IPS-NIHi11 (cell line): ENCODE measurements around the gene CCDC92.

ENCODE experiments used
- DNase-seq: peaks from one replicate; pipeline ENCODE4 v3.0.0; 2012; ENCODE audit warnings: mixed read lengths, low spot score

Gene CCDC92

DNA sequence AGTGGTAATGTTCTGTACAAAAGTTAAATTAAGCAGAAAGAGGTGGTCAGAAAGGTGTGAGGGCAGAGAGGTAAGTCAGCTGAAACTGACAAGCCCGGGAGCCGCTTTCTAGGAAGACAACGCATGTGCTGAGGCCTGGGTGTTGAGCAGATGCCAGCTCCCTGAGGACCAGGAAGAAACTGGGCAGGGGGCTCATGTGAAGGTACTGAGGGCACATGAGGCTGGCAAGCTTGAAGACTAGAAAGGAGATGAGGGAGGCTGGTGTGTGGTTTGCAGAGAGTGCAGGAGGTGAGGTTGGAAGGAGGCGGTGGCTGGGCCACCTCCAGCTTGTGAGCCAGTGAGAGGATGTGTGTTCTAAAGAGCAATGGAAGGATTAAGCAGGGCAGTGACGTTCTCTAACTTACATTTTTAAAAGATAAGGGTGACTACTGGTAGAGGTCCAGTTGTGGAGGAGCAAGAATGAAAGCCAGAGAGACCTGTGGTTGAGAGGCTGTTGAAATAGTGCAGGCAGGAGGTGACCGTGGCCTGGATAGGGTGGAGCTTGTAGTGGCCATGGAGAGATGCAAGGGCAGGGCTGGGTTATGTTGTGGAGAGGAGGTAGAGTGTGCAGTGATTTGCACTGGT lies 29.5 kb upstream of the CCDC92 start:
- DNase-seq: no peak

DNA sequence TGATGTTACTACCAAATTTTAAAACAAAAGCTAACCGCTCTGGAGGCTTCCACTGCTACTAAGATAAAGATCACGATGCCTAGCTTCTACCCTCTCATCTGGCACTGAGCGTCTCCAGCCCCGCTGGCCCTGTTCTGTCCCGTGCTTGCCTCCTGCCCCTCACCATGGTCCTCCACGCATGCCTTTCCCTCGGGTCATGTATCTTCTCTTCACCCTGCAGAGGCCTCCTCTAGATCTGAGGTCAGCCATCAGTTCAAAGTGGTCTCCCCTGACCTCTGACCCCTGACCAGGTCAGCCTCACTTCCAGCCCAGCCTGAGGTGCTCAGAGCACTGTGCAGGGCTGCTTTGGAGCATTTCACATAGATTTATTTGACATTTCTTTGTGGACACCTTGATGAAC lies 28.7 kb upstream of the CCDC92 start:
- DNase-seq: no peak

DNA sequence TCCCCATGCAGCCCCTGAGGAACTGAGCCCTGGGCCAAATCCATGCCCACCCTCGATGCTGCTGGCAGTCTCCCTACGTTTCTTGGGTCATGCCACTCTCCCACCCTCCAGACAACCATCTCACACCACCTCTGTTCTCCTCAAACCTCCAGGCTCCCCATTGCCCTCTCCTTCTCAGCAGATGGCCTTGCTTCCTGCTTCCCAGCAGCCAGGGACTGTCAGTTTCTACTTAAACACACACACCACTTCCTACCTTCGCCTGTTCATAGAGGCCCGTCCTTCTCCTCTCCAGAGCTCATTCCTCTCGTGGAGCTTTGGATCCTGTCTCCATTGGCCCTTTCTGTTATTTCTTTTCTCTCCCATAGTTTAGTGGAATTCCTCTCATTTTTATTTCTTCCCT lies 27.5 kb upstream of the CCDC92 start:
- no peak for DNase-seq

- no peak for DNase-seq
These were observed 26.3 kb upstream of the CCDC92 start for GRCh38 chr12:123998991-123999359.

DNA sequence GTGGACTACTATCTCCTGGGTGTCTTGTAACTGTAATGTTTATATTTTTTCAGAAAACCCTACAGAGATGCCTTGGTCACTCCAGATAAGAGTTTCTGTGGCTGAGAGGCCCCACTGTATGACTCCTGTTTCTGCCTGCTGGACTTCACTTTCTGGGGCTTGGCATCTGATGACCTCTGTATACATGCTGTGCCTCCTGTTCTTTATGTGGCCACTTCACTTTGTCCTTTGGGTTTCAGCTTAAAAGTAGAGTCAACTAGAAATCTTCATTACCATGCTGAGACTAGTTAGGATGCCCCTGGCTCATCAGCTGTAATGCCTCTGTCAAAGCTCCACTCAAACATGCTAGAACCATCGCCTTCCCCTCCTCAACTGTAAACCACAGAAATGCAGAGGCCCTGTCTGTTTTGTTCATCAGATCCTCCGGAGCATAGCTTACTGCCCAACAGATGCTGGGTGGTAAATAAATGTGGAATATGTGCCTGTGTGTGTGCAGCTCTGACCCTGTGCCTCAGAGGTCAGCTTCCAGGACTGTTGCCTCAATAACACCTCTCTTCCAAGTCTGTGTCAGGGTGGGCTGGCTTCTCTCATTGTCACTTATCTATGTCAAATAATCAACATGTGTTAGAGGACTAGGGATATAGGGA lies 25.8 kb upstream of the CCDC92 start:
- no peak for DNase-seq

DNA sequence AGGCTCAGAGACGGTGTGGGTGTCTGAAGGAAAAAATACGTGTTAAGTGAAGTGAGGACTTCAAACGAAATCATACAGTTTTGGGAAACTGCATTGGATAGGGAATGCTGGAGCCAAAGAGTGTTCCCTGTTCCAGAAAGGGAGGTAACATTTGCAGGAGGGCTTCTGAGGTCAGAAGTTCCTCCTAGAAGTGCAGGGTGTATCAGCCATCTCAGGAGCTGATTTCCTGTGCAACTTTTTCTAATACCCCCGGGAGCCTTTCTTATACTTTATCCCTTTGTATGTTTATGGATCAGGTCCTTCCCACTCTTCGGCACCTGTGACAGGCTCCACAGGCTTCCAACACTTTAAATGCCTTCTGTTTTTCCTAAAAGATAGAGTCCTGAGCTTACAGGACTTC lies 25.3 kb upstream of the CCDC92 start:
- no peak for DNase-seq

- no peak for DNase-seq
These were observed 24.6 kb upstream of the CCDC92 start for GRCh38 chr12:123997033-123997822.

DNA sequence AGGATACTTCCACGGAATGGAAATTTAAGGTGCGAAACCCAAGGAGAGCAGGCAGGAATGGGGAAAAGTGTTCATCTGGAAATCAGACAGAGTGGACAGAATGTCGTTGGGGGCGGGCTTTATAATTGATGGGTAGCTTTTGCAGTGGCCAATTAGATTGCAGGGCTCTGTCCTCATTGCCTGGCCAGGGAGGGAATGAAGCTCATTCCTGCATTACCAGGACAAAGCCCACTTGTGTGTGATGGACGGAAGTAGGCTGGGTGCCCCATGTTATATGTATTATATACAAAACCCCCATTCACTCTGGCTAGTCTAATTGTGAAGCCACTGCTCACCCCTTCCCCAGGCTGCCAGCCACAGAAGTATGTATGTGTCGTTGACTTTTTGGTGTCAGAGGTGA lies 23.9 kb upstream of the CCDC92 start:
- peak; percentile 31 for DNase-seq

DNA sequence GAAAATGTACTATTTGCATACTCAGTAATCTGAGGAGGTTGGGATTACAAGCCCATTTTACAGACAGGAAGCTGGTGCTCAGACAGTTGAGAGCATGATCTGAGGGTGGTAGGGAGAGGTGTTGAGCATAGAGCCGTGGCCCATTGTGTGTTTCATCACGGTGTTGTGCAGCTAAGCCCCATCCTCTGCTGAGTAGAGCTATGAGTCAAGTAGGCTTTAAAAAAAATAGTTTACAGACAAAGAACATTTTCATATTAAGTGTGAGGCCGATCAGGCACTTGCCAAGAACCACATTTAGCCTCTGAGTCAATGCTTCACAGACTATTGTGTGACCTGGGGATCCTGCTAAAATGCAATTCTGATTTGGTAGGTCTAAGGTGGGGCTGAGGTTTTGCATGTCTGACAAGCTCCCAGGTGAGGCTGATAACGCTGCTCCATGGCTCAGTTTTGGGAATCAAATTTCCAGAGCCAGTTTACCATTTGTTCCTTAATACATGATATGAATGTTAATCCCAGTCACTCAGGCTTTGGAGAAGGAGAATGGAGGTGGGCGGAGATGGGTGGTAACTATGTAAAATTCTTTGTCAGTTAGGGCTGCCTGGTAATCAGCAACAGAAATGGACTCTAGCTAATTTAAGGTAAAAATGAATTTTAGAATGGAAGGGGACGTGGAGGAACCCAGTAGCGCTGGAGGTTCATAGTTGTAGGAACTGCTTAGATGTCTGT lies 22.6 kb upstream of the CCDC92 start:
- DNase-seq: no peak

DNA sequence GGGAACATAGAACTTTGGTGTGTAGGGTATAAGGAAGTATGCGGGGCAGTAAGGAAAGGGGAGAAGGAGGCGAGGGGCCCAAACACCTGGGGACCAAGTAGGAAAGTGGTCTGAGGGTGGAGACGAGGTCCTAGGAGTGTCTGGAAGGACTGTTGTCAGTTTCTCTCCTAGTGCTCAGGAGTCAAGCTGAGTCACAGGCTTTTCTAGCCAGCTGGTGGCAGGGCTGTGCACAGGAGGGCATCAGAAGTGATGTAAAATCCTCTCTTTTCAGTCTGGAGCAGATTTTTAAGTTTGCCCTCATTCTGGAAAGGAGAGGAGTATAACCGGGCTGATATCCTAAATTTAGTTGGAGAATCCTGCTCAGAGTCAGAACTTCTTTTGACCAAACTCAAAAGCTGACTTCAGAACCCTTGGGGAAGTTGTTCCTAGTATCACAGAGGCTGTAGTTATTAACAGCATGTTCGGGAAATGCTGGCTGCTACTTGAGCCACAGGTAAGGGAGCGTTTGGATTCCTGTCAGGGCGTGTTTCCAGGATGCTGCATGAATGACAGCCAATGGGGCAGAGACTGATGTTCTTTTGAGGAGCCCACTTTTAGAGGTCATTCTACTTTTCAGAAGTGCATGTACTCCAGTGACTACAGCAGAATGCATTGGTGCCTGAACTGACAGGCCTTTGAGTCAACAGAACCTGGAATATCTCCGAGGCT lies 19.6 kb upstream of the CCDC92 start:
- DNase-seq: no peak

GRCh38 chr12:123991372-123991951 lies 18.8 kb upstream of the CCDC92 start:
- no peak for DNase-seq

GRCh38 chr12:123990511-123990910 lies 17.9 kb upstream of the CCDC92 start:
- DNase-seq: no peak

- no peak for DNase-seq
These were observed 17.1 kb upstream of the CCDC92 start for GRCh38 chr12:123989753-123990152.

DNA sequence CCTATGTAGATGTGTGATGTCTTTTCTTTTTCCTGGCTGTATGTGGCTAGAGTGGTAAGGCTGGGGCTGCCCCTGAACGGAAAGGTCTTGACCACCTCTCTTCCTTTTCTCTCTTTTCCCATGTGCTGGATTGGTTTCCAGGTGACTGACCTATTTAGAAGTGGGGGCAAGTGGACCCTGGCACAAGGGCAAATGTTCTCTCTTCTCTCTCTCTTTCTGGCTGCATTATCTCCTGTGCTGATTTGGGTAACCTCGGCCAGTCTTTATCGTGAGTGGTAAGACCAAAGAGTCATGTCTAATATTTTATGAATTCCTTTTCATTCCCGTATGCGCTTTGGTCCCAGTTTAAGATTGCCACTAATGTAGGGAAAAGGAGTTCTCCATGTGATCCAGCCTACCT lies 16.5 kb upstream of the CCDC92 start:
- DNase-seq: no peak

DNA sequence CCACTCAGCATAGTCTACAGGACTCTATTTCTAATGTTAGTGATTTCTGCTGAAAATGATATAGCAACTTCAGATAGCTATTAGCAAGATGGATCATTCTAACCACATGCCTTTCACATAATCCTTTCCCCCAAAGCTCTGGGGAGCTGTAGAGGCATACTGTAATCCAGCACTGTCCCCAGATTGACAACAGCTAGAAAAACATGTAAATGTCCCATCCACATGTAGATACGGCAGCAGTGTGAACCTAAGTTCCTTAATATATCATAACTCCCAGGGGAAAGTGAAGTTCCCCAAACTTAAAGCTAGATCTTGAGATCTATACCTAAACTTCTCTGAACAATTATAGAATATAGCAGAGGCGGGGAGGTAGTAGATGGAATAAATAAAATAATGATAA lies 14.4 kb upstream of the CCDC92 start:
- no peak for DNase-seq

- DNase-seq: no peak
These were observed 13.8 kb upstream of the CCDC92 start for GRCh38 chr12:123986374-123986965.

- DNase-seq: no peak
These were observed 12.3 kb upstream of the CCDC92 start for GRCh38 chr12:123984903-123985302.

- DNase-seq: peak; percentile 51
These were observed 11.3 kb upstream of the CCDC92 start for GRCh38 chr12:123983822-123984485.

DNA sequence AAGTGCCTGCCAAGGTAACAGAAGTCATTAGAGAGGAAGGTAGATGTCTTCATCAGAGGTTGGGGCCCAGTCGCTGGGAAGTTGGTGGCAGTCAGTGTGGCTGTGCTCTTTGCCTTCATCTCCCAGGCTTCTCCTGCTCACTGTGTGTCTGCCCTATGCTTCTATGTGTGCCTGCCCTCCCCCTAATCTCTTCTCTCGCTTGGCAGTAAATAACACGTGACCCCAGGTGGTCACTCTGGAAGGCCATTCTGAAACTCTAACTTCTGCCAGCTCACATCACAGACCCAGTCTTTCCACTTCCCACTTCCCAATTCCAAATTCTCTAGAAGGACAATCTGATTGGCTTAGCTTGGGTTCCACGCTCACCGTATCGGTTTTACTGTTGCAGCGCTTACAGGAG lies 9.6 kb upstream of the CCDC92 start:
- DNase-seq: no peak

- DNase-seq: no peak
These were observed 6.9 kb upstream of the CCDC92 start for GRCh38 chr12:123979566-123979965.
